GM12801 (cell line): ENCODE data around the gene CNKSR3.

Experiments used
- TF ChIP-seq, protein P1 (sequence below): IDR thresholded peaks from one replicate; pipeline ENCODE4 v1.5.1; 2011; ENCODE audit warnings: control low read depth; ENCODE audit not compliant: insufficient read length; ENCODE audit errors: extremely low read depth

Gene CNKSR3

GRCh38 chr6:154395316-154395715, 115.2 kb downstream of the CNKSR3 start:
- TF ChIP-seq, protein P1, sequence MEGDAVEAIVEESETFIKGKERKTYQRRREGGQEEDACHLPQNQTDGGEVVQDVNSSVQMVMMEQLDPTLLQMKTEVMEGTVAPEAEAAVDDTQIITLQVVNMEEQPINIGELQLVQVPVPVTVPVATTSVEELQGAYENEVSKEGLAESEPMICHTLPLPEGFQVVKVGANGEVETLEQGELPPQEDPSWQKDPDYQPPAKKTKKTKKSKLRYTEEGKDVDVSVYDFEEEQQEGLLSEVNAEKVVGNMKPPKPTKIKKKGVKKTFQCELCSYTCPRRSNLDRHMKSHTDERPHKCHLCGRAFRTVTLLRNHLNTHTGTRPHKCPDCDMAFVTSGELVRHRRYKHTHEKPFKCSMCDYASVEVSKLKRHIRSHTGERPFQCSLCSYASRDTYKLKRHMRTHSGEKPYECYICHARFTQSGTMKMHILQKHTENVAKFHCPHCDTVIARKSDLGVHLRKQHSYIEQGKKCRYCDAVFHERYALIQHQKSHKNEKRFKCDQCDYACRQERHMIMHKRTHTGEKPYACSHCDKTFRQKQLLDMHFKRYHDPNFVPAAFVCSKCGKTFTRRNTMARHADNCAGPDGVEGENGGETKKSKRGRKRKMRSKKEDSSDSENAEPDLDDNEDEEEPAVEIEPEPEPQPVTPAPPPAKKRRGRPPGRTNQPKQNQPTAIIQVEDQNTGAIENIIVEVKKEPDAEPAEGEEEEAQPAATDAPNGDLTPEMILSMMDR, result no peak

DNA sequence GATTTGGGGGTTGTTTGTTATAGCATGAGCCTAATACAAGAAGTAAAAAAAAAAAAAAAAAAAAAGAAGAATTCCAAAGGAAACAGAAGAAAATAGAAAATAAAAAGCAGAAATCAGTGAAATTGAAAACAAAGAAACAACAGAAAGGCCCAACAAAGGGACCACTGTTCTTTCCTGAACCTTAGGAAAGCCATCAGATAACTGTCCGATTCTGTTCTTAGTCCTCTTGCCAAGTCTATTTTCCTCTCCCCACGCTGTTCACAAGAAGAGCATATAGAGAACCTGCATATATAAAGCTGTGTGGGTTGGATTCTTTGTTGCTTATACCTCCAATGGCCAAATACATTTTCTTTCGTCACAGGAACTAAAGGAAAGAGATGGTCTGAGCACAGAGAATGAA, 115.9 kb downstream of the CNKSR3 start:
- TF ChIP-seq, protein P1, result no peak

GRCh38 chr6:154390034-154390433, 120.5 kb downstream of the CNKSR3 start:
- TF ChIP-seq, protein P1, result no peak

- TF ChIP-seq, protein P1, result no peak
Observed at GRCh38 chr6:154388803-154389202, 121.7 kb downstream of the CNKSR3 start.

DNA sequence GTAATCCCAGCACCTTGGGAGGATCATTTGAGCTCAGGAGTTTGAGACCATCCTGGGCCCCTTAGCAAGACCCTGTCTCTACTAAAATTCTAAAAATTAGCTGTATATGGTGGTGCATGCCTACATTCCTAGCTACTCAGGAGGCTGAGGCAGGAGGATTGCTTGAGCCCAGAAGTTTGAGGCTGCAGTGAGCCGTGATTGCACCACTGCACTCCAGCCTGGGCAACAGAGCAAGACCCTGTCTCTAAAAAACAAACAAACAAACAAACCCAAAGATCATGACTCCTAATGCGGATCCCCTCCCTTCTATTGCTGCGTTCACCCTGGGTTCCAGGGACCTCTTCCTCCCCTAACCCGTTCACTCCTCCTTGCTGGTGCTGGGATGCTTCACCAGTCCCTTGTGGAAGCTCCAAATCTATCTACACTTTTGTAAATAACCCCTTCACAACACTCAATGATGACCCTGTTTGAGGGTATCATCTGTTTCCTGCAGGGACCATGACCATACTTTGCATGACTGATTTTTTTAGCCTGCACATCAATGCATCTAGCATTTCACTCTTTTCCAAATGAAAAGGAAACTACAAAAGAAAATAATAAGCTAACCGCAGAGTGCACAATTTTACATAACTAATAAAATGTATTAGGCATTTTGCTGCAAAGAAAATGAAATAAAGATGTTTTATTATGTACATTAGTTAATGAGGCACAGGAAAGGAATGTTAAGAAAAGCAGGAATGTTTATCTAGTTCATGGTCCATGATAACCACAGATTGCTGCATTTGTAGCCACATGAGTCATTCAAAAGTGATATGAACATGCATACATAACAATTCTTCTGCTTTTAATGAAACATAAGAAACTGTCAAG, 123.4 kb downstream of the CNKSR3 start:
- TF ChIP-seq, protein P1, result no peak

DNA sequence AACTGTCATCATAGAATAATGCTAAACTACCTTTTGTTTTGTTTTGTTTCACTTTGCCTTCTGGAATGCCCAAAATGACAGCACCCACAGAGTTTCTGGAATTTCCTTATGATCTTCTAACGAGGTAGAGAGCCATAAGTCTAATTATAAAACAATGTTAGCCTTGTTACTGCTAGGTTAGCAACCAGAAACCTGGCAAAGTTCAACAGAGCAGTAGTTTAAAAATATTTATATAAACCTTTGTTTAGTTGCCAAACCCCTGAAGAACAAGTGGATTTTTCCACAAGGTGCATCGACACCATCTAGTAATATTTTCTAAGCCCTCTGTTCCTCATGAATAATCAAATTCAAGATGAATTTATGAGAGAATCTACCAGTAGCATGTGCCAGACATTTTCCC, 126.3 kb downstream of the CNKSR3 start:
- TF ChIP-seq, protein P1, result no peak

GRCh38 chr6:154383273-154383672, 127.2 kb downstream of the CNKSR3 start:
- TF ChIP-seq, protein P1, result no peak
